ENCODE measurements around the gene CLEC6A. TPM values are rescaled to one million over a fixed set of nuclear protein-coding genes. Genes with fewer than 3 reads are reported as not detected.

Gene CLEC6A
- total RNA-seq, 1 donor from 2014 or later = not detected

DNA sequence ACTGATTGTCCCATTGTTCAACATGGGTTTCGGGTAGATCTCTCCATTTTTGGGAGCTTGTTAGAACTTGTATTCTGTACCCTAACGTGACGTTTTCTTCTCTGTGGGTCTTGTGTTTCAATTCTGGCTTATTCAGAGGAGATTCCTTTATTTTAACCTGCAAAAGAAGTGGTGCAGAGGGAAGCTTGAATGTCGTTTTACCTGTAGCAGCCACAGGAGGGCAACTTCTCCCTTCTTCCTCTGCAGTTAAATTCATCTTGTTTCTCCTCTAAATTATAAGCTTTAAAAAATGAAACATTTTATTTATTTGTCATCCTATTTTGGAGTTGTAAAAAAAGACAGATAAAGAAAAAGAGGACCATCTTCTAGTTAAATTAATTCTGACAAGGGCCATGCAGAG is 43.9 kb downstream of the CLEC6A start:
- peaks cover 9% of the 10 kb centered on the region for H3K4me1 Mint-ChIP-seq
- TF ChIP-seq, protein P1, sequence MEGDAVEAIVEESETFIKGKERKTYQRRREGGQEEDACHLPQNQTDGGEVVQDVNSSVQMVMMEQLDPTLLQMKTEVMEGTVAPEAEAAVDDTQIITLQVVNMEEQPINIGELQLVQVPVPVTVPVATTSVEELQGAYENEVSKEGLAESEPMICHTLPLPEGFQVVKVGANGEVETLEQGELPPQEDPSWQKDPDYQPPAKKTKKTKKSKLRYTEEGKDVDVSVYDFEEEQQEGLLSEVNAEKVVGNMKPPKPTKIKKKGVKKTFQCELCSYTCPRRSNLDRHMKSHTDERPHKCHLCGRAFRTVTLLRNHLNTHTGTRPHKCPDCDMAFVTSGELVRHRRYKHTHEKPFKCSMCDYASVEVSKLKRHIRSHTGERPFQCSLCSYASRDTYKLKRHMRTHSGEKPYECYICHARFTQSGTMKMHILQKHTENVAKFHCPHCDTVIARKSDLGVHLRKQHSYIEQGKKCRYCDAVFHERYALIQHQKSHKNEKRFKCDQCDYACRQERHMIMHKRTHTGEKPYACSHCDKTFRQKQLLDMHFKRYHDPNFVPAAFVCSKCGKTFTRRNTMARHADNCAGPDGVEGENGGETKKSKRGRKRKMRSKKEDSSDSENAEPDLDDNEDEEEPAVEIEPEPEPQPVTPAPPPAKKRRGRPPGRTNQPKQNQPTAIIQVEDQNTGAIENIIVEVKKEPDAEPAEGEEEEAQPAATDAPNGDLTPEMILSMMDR (conservative IDR thresholded peaks at IDR 0.05) = peak; percentile 48
- DNase-seq (ENCODE audit: low read depth, low spot score) = no peak

DNA sequence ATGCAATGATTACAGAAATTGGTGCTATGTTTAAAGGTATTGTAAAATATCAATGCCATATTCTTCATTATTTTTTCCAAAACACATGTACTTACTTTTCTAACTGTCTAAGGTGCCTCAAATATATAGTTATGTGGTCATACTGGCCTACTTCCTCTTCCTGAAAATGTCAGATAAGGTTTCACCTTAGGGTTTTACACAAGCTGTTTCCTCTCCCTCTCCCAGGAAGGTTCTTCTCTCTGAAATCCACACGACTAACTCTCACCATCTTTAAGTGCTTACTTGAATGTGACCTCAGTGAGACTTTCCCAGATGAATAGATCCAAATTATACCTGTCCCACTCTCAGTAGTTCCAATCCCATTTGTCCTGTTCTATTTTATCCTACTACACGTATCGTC is 46.0 kb downstream of the CLEC6A start:
- H3K4me1 Mint-ChIP-seq = peaks cover under 1% of the 10 kb centered on the region
- TF ChIP-seq, protein P1 (conservative IDR thresholded peaks at IDR 0.05) = no peak
- H3K9me3 Mint-ChIP-seq = no peaks in the 10 kb centered on the region
- H3K36me3 Mint-ChIP-seq (ENCODE audit: low read depth) = no peaks in the 10 kb centered on the region
- peaks cover 5% of the 10 kb centered on the region for H3K27me3 Mint-ChIP-seq (ENCODE audit: low read depth)
- no peak for DNase-seq (ENCODE audit: low read depth, low spot score)
- no peak overlapping the region for H3K27ac Mint-ChIP-seq (ENCODE audit: unreplicated experiment)
- H3K4me3 Mint-ChIP-seq = no peak overlapping the region

More for the DNA sequence above, 43.9 kb downstream of the CLEC6A start:
- H3K27me3 Mint-ChIP-seq (ENCODE audit: low read depth) = peaks cover 6% of the 10 kb centered on the region
- H3K4me3 Mint-ChIP-seq = no peak overlapping the region
- H3K9me3 Mint-ChIP-seq = no peaks in the 10 kb centered on the region
- H3K27ac Mint-ChIP-seq (ENCODE audit: unreplicated experiment) = no peak overlapping the region
- H3K36me3 Mint-ChIP-seq (ENCODE audit: low read depth) = no peaks in the 10 kb centered on the region

DNA sequence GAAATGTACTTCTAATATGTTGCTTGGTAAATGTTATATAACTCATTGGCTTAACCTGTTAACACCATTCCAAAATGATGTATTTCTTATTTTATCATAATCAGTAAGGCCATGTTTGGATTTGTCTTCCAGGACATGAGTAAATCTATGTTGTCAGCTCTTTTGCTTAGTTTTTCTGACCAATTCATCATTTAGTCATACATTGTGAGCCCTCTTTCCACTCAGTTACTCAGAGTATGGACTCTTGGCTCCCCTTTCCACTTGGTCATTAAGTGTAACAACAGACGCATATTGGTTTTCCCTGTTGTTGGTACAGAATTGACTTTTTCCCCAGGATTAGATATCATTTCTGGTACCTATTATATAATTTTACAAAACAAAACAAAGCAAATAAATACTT is 48.6 kb downstream of the CLEC6A start:
- Mint-ChIP-seq H3K27ac (ENCODE audit: unreplicated experiment) (no peak overlapping the region), H3K27me3 (ENCODE audit: low read depth) (peaks cover 5% of the 10 kb centered on the region), H3K4me3 (no peak overlapping the region), H3K4me1 (no peaks in the 10 kb centered on the region), H3K36me3 (ENCODE audit: low read depth) (no peaks in the 10 kb centered on the region), H3K9me3 (no peaks in the 10 kb centered on the region)
- no peak for DNase-seq (ENCODE audit: low read depth, low spot score)
- TF ChIP-seq, protein P1 (conservative IDR thresholded peaks at IDR 0.05) = no peak

DNA sequence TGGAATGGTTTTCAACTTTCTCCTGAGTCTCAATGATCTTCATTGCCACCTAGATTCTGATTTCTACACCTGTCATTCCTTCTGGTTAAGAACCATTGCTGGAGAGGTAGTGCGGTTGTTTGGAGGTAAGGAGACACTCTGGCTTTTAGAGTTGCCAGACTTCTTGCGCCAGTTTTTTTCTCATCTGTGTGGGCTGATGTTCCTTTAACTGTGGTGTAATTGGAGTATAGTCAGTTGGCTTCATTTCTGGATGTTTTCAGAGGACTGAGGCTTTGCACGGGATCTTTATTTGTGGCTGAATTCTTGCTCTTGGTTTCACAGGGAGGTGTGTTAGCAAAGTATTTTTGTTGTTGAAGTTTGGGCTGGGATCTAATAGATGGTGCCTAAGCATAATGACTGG is 51.8 kb downstream of the CLEC6A start:
- DNase-seq (ENCODE audit: low read depth, low spot score) = no peak
- Mint-ChIP-seq H3K27ac (ENCODE audit: unreplicated experiment) (no peak overlapping the region), H3K27me3 (ENCODE audit: low read depth) (peaks cover 3% of the 10 kb centered on the region), H3K4me1 (no peaks in the 10 kb centered on the region), H3K36me3 (ENCODE audit: low read depth) (no peaks in the 10 kb centered on the region), H3K4me3 (no peak overlapping the region), H3K9me3 (no peaks in the 10 kb centered on the region)
- TF ChIP-seq, protein P1 (conservative IDR thresholded peaks at IDR 0.05) = no peak

DNA sequence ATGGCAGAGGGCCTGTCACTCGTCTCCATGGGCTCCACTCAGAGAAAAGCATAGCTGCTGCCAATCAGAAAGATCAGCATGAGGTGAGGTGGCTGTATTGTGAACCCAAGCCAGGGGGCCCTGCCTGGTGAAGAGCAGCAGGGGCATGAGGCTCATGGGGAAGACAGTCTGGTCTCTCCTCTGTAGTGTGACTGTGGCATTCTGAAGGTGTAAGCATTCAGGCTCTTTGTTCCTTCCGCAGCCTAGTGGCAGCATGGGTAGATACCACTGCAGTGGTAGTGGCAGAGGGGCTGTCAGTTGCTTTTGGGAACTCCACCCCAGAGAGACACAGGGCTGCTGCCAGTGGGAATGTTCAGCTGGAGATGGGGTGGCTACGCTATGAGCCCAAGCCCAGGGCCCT is 52.5 kb downstream of the CLEC6A start:
- Mint-ChIP-seq H3K27me3 (ENCODE audit: low read depth) (peaks cover 3% of the 10 kb centered on the region), H3K4me1 (no peaks in the 10 kb centered on the region), H3K36me3 (ENCODE audit: low read depth) (no peaks in the 10 kb centered on the region), H3K9me3 (no peaks in the 10 kb centered on the region), H3K27ac (ENCODE audit: unreplicated experiment) (no peak overlapping the region), H3K4me3 (no peak overlapping the region)
- TF ChIP-seq, protein P1 (conservative IDR thresholded peaks at IDR 0.05) = no peak
- no peak for DNase-seq (ENCODE audit: low read depth, low spot score)

All from neural crest cell (in vitro differentiated cells).